K562 (cell line): ENCODE results near the gene RGL4. TPM values are rescaled to one million over a fixed set of nuclear protein-coding genes. Genes with fewer than 3 reads are reported as not detected.

ENCODE experiments used
- ARID2 ChIP-seq: fragments of 450-650 bp; IDR thresholded peaks from 2 replicates; pipeline ENCODE4 v1.6.1; 2017; ENCODE audit warnings: antibody characterized with exemption, mild to moderate bottlenecking
- CHCHD3 ChIP-seq: fragments of 250-450 bp; sonication (Bioruptor Pico); IDR thresholded peaks from 2 replicates; pipeline ENCODE4 v2.1.2; 2022; ENCODE audit warnings: mild to moderate bottlenecking
- KLF1 ChIP-seq: fragments of 450-650 bp; IDR thresholded peaks from 2 replicates; pipeline ENCODE4 v1.6.1; 2016; ENCODE audit warnings: missing genetic modification characterization, missing compliant biosample characterization
- KLF16 ChIP-seq: IDR thresholded peaks from 2 replicates; pipeline ENCODE4 v1.6.1; 2016; ENCODE audit warnings: antibody characterized with exemption
- L3MBTL2 ChIP-seq: fragments of 450-650 bp; IDR thresholded peaks from 2 replicates; pipeline ENCODE4 v1.6.1; 2016; ENCODE audit warnings: mild to moderate bottlenecking, moderate library complexity
- MCM2 ChIP-seq: fragments of 450-650 bp; IDR thresholded peaks from 2 replicates; pipeline ENCODE4 v1.6.1; 2017; ENCODE audit warnings: low read depth, mild to moderate bottlenecking
- MCM7 ChIP-seq, 2 experiments: fragments of 450-650 bp; IDR thresholded peaks; 2 replicates each; pipeline ENCODE4 v1.6.1; 2016 to 2018
- MED1 ChIP-seq: sonication (generic); formaldehyde crosslinking; IDR thresholded peaks from 2 replicates; pipeline ENCODE4 v1.8.1; 2023; ENCODE audit warnings: missing genetic modification reagents, borderline replicate concordance
- OTX1 ChIP-seq: fragments of 450-650 bp; formaldehyde crosslinking; IDR thresholded peaks from 2 replicates; pipeline ENCODE4 v1.4.0; 2022; ENCODE audit warnings: mild to moderate bottlenecking
- POLR2G ChIP-seq: fragments of 200-400 bp; formaldehyde crosslinking; IDR thresholded peaks from 2 replicates; pipeline ENCODE4 v1.6.1; 2017; ENCODE audit warnings: low read depth, mild to moderate bottlenecking, antibody characterized with exemption, low read length, moderate library complexity
- SAP30 ChIP-seq: fragments of 200-600 bp; sonication (generic); IDR thresholded peaks from 2 replicates; pipeline ENCODE4 v1.6.1; 2012; ENCODE audit warnings: borderline replicate concordance, low read depth, mild to moderate bottlenecking, moderate library complexity, low read length, control low read depth, inconsistent platforms; ENCODE audit not compliant: insufficient read depth, poor library complexity, severe bottlenecking
- TAL1 ChIP-seq: fragments of 450-650 bp; IDR thresholded peaks from 2 replicates; pipeline ENCODE4 v1.6.1; 2016; ENCODE audit warnings: mild to moderate bottlenecking
- TGIF2 ChIP-seq: sonication (generic); formaldehyde crosslinking; IDR thresholded peaks from 2 replicates; pipeline ENCODE4 v1.8.1; 2022; ENCODE audit warnings: mild to moderate bottlenecking, missing genetic modification reagents, moderate library complexity
- XRCC4 ChIP-seq: IDR thresholded peaks from one replicate; pipeline ENCODE4 v1.6.1; 2011; ENCODE audit not compliant: insufficient read depth, insufficient read length; ENCODE audit errors: extremely low read depth
- ZC3H4 ChIP-seq: sonication (generic); formaldehyde crosslinking; IDR thresholded peaks from 2 replicates; pipeline ENCODE4 v1.9.0; 2021; ENCODE audit warnings: missing genetic modification reagents, borderline replicate concordance
- ZNF274 ChIP-seq: IDR thresholded peaks from 2 replicates; pipeline ENCODE4 v1.6.1; 2011; ENCODE audit warnings: low read depth, mild to moderate bottlenecking, low read length, moderate library complexity, borderline replicate concordance
- ZNF311 ChIP-seq: fragments of 250-450 bp; sonication (Bioruptor Pico); IDR thresholded peaks from 2 replicates; pipeline ENCODE4 v1.4.0; 2020; ENCODE audit warnings: mild to moderate bottlenecking, moderate library complexity
- polyA plus RNA-seq, 8 experiments: library from polyadenylated mRNA; depleted of rRNA in 4 of 8; stranded (reverse) in 5 of 8; unstranded in 3 of 8; fragments of >200 nt; fragmentation: Nextera tagmentation in 2 of 8; fragmentation: Illumina TruSeq in 1 of 8; extraction: Ambion mirVana in 2 of 8; extraction: Trizol in 1 of 8; gene quantifications; 2 replicates each; pipeline versions ENCODE4 v1.2.1 to v1.2.3, GENCODE V29; 2011 to 2014; ENCODE audit warnings: inconsistent platforms in 1 of 8, missing spikeins in 1 of 8
- total RNA-seq, 7 experiments: library from RNA; depleted of rRNA in 6 of 7; stranded (reverse); fragments of >200 nt in 6 of 7; fragmentation: Illumina TruSeq in 2 of 7; extraction: Trizol in 2 of 7; gene quantifications; 2 replicates each; pipeline versions ENCODE4 v1.2.1 to v1.2.3, GENCODE V29; 2011 to 2021; ENCODE audit warnings: low replicate concordance in 1 of 7
- TF ChIP-seq, protein P1 (sequence below): fragments of 250-450 bp; sonication (Bioruptor Pico); IDR thresholded peaks from 2 replicates; pipeline ENCODE4 v1.8.0; 2021; ENCODE audit warnings: moderate library complexity, mild to moderate bottlenecking, inconsistent platforms
- TF ChIP-seq, protein P2 (sequence below): fragments of 450-650 bp; IDR thresholded peaks from 2 replicates; pipeline ENCODE4 v1.6.1; 2016; ENCODE audit warnings: low read depth, mild to moderate bottlenecking, moderate library complexity
- TF ChIP-seq, protein P3 (sequence below), 3 experiments: IDR thresholded peaks in 2 of 3; conservative IDR thresholded peaks in 1 of 3; 2 replicates each; pipeline ENCODE4 v1.5.1; 2011 to 2012; ENCODE audit warnings: low read length in 3 of 3, mild to moderate bottlenecking in 3 of 3, control low read depth in 2 of 3, improper control_type of control experiment in 1 of 3, inconsistent platforms in 1 of 3, low read depth in 1 of 3, mixed read lengths in 1 of 3, moderate library complexity in 1 of 3; ENCODE audit not compliant: insufficient read depth in 2 of 3
- TF ChIP-seq, protein P4 (sequence below): fragments of 250-450 bp; sonication (Bioruptor Pico); IDR thresholded peaks from 2 replicates; pipeline ENCODE4 v1.5.0; 2020; ENCODE audit warnings: mild to moderate bottlenecking
- TF ChIP-seq, protein P5 (sequence below), 2 experiments: fragments of 250-450 bp in 1 of 2; fragments of 450-650 bp in 1 of 2; sonication (Bioruptor Pico) in 1 of 2; IDR thresholded peaks; 2 replicates each; pipeline versions ENCODE4 v1.6.1 to v1.8.0; 2016 to 2021; ENCODE audit warnings: mild to moderate bottlenecking in 2 of 2, moderate library complexity in 2 of 2, missing compliant biosample characterization in 1 of 2, missing genetic modification characterization in 1 of 2

RGL4 gene
- total and polyA plus RNA-seq, 9 of the 15 experiments (the other 6 are each of a cell fraction or from before 2014, with no cell fraction given), result not detected

DNA sequence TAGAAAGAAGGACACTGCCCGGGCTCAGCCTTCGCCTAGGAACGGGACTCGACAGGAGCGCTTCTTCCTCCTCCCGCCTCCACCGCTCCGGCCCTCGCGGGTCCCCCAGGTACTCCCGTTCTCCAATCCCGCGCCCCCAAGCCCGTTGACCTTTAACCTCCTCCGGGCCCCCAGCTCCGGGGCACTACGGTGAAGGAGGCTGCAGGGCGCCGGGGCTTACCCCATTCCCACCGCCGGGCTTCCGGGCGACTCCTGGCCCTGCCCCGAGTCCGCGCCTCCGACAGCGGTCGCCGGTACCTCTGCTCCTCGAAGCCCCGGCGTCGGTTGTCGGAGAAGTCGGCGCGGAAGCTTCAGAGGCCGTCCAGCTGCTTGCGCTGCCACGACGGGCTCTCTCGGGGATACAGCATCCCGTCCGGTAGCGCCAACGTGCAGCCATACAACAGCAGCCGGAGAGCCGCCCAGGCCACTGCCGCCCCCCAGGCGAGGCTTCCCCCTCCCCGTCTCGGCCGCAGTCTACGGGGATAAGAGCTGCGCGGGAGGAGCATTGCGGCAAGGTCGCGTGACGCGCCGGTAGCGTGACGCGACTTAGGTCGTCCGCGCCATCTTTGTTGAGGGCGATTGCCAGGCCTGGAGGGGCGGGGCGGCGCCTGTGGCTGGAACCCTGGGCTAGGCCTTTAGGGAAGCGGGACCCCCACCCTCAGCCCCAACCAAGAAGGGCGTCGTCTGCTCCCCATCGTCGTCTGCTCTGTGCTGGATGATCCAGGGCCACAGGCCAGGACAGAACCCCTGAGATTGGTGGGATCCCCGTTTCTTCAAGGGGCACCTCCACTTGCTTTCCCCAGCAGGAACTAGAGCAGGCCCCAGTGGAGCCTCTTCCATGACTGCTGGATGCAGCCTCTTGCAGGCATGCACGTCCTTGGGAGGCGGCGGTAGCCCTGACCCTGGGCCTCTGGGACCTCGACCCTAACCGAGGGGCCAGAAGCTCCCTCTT, 26.3 kb downstream of the RGL4 start (continued):
- TF ChIP-seq, protein P1, sequence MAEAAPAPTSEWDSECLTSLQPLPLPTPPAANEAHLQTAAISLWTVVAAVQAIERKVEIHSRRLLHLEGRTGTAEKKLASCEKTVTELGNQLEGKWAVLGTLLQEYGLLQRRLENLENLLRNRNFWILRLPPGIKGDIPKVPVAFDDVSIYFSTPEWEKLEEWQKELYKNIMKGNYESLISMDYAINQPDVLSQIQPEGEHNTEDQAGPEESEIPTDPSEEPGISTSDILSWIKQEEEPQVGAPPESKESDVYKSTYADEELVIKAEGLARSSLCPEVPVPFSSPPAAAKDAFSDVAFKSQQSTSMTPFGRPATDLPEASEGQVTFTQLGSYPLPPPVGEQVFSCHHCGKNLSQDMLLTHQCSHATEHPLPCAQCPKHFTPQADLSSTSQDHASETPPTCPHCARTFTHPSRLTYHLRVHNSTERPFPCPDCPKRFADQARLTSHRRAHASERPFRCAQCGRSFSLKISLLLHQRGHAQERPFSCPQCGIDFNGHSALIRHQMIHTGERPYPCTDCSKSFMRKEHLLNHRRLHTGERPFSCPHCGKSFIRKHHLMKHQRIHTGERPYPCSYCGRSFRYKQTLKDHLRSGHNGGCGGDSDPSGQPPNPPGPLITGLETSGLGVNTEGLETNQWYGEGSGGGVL (CRISPR knock-in tag), result no peak
- TF ChIP-seq POLR2G (peak; percentile 96), L3MBTL2 (peak; percentile 83), SAP30 (no peak), CHCHD3 (CRISPR knock-in tag) (no peak), MCM2 (no peak), MCM7 (IDR thresholded peaks at IDR 0.05) (no peak), TAL1 (no peak), OTX1 (CRISPR knock-in tag) (no peak), MED1 (CRISPR knock-in tag) (no peak), ZNF311 (no peak), XRCC4 (no peak), ZNF274 (no peak), KLF1 (no peak), TGIF2 (CRISPR knock-in tag) (no peak), ARID2 (no peak), KLF16 (no peak), ZC3H4 (CRISPR knock-in tag) (no peak)
- TF ChIP-seq, protein P2, sequence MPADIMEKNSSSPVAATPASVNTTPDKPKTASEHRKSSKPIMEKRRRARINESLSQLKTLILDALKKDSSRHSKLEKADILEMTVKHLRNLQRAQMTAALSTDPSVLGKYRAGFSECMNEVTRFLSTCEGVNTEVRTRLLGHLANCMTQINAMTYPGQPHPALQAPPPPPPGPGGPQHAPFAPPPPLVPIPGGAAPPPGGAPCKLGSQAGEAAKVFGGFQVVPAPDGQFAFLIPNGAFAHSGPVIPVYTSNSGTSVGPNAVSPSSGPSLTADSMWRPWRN, result no peak
- TF ChIP-seq, protein P3, sequence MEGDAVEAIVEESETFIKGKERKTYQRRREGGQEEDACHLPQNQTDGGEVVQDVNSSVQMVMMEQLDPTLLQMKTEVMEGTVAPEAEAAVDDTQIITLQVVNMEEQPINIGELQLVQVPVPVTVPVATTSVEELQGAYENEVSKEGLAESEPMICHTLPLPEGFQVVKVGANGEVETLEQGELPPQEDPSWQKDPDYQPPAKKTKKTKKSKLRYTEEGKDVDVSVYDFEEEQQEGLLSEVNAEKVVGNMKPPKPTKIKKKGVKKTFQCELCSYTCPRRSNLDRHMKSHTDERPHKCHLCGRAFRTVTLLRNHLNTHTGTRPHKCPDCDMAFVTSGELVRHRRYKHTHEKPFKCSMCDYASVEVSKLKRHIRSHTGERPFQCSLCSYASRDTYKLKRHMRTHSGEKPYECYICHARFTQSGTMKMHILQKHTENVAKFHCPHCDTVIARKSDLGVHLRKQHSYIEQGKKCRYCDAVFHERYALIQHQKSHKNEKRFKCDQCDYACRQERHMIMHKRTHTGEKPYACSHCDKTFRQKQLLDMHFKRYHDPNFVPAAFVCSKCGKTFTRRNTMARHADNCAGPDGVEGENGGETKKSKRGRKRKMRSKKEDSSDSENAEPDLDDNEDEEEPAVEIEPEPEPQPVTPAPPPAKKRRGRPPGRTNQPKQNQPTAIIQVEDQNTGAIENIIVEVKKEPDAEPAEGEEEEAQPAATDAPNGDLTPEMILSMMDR (IDR thresholded peaks at IDR 0.05 in 2 of 3, conservative IDR thresholded peaks at IDR 0.05 in 1 of 3; ENCODE audit: insufficient read depth in 2 of 3, low read depth in 1 of 3, low read length in 3 of 3), result no peak
- TF ChIP-seq, protein P4, sequence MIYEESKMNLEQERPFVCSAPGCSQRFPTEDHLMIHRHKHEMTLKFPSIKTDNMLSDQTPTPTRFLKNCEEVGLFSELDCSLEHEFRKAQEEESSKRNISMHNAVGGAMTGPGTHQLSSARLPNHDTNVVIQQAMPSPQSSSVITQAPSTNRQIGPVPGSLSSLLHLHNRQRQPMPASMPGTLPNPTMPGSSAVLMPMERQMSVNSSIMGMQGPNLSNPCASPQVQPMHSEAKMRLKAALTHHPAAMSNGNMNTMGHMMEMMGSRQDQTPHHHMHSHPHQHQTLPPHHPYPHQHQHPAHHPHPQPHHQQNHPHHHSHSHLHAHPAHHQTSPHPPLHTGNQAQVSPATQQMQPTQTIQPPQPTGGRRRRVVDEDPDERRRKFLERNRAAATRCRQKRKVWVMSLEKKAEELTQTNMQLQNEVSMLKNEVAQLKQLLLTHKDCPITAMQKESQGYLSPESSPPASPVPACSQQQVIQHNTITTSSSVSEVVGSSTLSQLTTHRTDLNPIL (CRISPR knock-in tag), result no peak
- TF ChIP-seq, protein P5, sequence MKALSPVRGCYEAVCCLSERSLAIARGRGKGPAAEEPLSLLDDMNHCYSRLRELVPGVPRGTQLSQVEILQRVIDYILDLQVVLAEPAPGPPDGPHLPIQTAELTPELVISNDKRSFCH (CRISPR knock-in tag; IDR thresholded peaks at IDR 0.05), result no peak
- TF ChIP-seq, protein P5 (tag; IDR thresholded peaks at IDR 0.05), result peak; percentile 57
